Left lung (tissue), 10 donors: ENCODE results near the gene ZNF655. TPM values are rescaled to one million over a fixed set of nuclear protein-coding genes. Genes with fewer than 3 reads are reported as not detected.

ENCODE experiments used
- ATAC-seq: fragments of 200-7000 bp; cut with Tn5 transposase; one replicate; pipeline ENCODE4 v1.9.1; 2020; ENCODE audit warnings: moderate library complexity
- DNase-seq, 4 donors: peaks; one replicate each; pipeline ENCODE4 v3.0.0-alpha.2; 2013 to 2020
- H3K27ac ChIP-seq, 2 donors: fragments of 200-600 bp; sonication (generic) in 1 of 2; one replicate each; pipeline versions ENCODE4 v1.5.0 to v1.8.0; 2020 to 2021
- H3K27me3 ChIP-seq, 2 donors: fragments of 200-600 bp; sonication (generic) in 1 of 2; one replicate each; pipeline versions ENCODE4 v1.5.0 to v1.8.0; 2020 to 2021
- H3K36me3 ChIP-seq, 2 donors: fragments of 200-600 bp; sonication (generic) in 1 of 2; one replicate each; pipeline versions ENCODE4 v1.5.0 to v1.8.0; 2020 to 2021
- H3K4me1 ChIP-seq, 2 donors: fragments of 200-600 bp; one replicate each; pipeline ENCODE4 v1.8.0; 2021
- H3K4me3 ChIP-seq, 2 donors: fragments of 200-600 bp; sonication (generic) in 1 of 2; one replicate each; pipeline versions ENCODE4 v1.5.0 to v1.8.0; 2020 to 2021; ENCODE audit warnings: mild to moderate bottlenecking in 1 of 2
- H3K9me3 ChIP-seq, 2 donors: fragments of 200-600 bp; sonication (generic) in 1 of 2; one replicate each; pipeline versions ENCODE4 v1.5.0 to v1.8.0; 2020 to 2021
- intact Hi-C, 2 donors: fragments of 100-400 bp; cut with DNase I; formaldehyde crosslinking; loops; one replicate each; pipeline versions ENCODE4 v1.11.2 to v1.14.2; 2022
- polyA plus RNA-seq, 6 donors: library from polyadenylated mRNA; unstranded; fragments of 120-200 nt; gene quantifications; one replicate each; pipeline ENCODE4 v1.2.1, GENCODE V29; 2013; ENCODE audit not compliant: insufficient read length in 6 of 6
- total RNA-seq, 2 donors: library from RNA; stranded (reverse); fragmentation: NEBNext Ultra II Directional; extraction: Animal tissue kit (Norgen Biotek cat#: 25700); gene quantifications; one replicate each; pipeline ENCODE4 v1.2.1, GENCODE V29; 2021
- TF ChIP-seq, protein P1 (sequence below), 2 donors: fragments of 200-600 bp; sonication (generic) in 1 of 2; IDR thresholded peaks; one replicate each; pipeline versions ENCODE4 v1.5.0 to v1.8.0; 2021; ENCODE audit warnings: antibody characterized with exemption in 2 of 2
- donor health status: DM: no; HTN: yes; CAD: no.
- donor health status: DM: no; HTN: no; CAD: no.

The ZNF655 gene
- total and polyA plus RNA-seq, 8 donors, result 56.0 to 107 (median 95.0) TPM

DNA sequence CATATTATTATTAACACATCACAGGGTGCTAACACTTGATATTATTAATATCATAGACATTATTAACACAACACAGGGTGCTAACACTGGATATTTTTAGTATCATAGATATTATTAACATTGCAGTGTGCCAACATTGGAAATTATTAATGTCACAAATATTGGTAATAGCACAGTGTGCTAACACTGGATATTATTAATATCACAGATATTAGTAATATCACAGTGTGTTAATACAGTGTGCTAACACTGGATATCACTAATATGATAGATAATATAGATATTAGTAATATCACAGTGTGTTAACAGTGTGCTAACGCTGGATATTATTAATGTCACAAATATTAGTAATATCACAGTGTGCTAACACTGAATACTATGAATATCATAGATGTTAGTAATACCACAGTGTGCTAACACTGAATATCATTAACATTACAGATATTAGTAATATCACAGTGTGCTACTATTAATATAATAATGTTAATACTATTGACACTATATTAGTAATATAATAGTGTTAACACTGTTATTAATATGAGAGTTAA lies 38.0 kb downstream of the ZNF655 start:
- intact Hi-C loops, result no loop called here
- ATAC-seq (no peak), DNase-seq (no peak)
- TF ChIP-seq, protein P1, sequence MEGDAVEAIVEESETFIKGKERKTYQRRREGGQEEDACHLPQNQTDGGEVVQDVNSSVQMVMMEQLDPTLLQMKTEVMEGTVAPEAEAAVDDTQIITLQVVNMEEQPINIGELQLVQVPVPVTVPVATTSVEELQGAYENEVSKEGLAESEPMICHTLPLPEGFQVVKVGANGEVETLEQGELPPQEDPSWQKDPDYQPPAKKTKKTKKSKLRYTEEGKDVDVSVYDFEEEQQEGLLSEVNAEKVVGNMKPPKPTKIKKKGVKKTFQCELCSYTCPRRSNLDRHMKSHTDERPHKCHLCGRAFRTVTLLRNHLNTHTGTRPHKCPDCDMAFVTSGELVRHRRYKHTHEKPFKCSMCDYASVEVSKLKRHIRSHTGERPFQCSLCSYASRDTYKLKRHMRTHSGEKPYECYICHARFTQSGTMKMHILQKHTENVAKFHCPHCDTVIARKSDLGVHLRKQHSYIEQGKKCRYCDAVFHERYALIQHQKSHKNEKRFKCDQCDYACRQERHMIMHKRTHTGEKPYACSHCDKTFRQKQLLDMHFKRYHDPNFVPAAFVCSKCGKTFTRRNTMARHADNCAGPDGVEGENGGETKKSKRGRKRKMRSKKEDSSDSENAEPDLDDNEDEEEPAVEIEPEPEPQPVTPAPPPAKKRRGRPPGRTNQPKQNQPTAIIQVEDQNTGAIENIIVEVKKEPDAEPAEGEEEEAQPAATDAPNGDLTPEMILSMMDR (IDR thresholded peaks at IDR 0.05), result no peak
- Histone ChIP-seq H3K27ac (no peak overlapping the region), H3K36me3 (no peaks in the 10 kb centered on the region), H3K27me3 (no peaks in the 10 kb centered on the region), H3K4me1 (no peaks in the 10 kb centered on the region), H3K4me3 (no peak overlapping the region), H3K9me3 (no peaks in the 10 kb centered on the region)

DNA sequence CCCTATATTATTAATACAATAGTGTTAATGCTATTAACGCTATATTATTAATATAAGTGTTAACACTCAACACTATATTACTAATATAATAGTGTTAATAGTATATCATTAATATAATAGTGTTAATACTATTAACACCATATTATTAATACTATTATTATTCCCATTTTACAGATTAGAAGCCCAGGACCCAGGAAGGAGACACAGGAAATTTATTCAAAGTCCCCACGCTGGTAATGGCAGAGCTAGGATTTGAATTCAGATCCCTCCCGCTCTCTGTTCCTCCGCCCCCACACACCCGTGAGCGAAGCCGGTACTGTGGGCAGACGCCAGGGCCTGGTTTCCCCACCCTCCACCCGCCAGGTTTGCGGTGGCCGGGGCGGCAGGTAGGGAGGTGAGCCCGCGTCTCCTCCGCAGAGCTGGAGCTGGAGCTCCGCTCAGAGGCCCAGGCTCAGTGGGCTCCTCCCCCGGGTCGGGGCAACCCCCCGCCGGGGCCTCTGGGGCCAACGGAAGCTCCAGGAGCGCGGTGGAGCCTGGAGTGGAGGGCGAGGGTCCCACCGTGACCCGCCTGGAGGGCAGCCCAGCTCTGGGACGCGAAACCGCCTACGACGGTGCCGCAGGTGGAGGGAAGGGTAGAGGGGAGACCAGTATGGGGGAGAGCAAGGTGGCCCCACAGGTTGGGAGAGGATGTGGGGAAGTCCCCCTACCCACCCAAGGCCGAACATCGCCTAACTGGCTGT lies 39.5 kb downstream of the ZNF655 start, which contains the start of gene TMEM225B:
Gene TMEM225B (plus strand): TSS at position 506 of the 740 bp plus-strand sequence. CDS start 6,122 bp downstream, outside the sequence.
- no peak within 1 kb of the TSS for H3K27ac ChIP-seq
- no peak for ATAC-seq
- intact Hi-C loops, result no loop called here
- no peaks in the 10 kb centered on the region for H3K27me3 ChIP-seq
- H3K4me3 ChIP-seq, result no peak within 1 kb of the TSS
- H3K4me1 ChIP-seq, result no peaks in the 10 kb centered on the region
- H3K36me3 ChIP-seq, result no peaks in the 10 kb centered on the region
- no peaks in the 10 kb centered on the region for H3K9me3 ChIP-seq
- DNase-seq, result peak in 1 of 4 donors; percentile 72
- TF ChIP-seq, protein P1 (IDR thresholded peaks at IDR 0.05), result no peak

DNA sequence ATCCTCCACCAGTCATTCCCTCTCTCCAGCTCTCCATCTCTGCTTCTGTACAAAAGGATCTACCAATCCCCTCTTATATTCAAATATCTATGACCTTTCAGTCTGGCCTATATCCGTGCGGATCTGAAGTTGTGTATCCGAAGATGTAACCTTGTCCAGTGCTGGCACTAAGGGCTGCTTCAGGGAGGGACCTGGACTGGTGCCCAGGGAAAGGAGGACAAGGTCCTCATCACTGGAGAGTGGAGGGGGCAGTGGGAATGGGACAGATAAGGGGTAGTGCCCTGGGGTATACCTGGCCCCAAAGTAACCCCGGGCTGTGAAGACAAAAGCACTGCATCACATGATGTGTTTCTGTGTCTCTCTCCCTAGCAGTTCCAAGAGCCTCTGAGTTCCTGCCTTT lies 41.4 kb downstream of the ZNF655 start:
- Histone ChIP-seq H3K9me3 (no peaks in the 10 kb centered on the region), H3K4me3 (no peak overlapping the region), H3K27me3 (no peaks in the 10 kb centered on the region), H3K27ac (no peak overlapping the region), H3K4me1 (no peaks in the 10 kb centered on the region), H3K36me3 (no peaks in the 10 kb centered on the region)
- intact Hi-C loops, result no loop called here
- DNase-seq (no peak), ATAC-seq (no peak)
- TF ChIP-seq, protein P1 (IDR thresholded peaks at IDR 0.05), result no peak

DNA sequence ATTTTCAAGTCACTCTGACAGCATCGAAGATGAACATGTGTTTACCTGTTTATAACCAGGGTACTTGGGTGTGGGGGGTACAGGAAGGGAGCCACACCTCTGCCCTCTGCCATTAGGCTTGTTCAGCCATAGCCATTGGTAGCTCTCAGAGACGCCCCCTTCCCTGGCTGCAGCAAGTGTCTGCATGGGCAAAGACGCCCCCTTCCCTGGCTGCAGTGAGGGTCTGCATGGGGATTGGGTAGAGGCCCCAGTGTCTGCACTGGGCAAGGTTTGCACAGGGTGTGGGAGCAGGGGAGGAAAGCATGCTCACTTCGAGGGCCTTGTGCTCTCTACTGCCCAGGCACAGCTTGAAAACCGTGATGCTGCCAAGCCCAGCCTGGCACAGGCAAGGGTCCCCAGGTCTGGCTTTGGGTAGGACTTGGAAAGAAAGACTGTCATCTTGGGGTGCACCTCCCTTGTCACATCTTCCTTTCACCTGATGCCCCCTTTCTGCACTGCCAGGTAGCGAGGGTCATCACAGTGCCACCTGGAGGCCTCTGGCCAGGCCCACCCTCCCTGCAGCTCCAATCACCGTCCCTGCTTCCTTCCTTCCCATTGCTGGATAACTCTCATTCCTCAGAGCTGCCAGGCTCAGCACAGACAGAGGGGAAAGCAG lies 43.3 kb downstream of the ZNF655 start:
- ATAC-seq (no peak), DNase-seq (no peak)
- Histone ChIP-seq H3K27me3 (no peaks in the 10 kb centered on the region), H3K36me3 (no peaks in the 10 kb centered on the region), H3K4me3 (no peak overlapping the region), H3K9me3 (no peaks in the 10 kb centered on the region), H3K27ac (no peak overlapping the region), H3K4me1 (no peaks in the 10 kb centered on the region)
- intact Hi-C loops, result no loop called here
- TF ChIP-seq, protein P1 (IDR thresholded peaks at IDR 0.05), result no peak

DNA sequence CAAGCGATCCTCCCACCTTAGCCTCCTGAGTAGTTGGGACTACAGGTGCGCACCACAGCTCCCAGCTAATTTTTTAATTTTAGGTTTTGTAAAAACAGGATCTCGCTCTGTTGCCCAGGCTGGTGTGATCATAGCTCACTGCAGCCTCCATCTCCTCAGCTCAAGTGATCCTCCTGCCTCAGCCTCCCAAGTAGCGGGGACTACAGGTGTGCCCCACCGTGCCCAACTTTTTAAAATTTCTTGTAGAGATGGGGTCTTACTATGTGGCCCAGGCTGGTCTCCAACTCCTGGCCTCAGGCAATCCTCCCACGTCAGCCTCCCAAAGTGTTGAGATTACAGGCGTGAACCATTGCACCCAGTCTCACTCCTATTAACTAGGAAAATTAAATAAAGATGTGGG lies 47.1 kb downstream of the ZNF655 start:
- DNase-seq (no peak), ATAC-seq (no peak)

More for the DNA sequence above, 47.1 kb downstream of the ZNF655 start:
- H3K27ac ChIP-seq, result no peak overlapping the region
- H3K4me3 ChIP-seq, result no peak overlapping the region
- H3K36me3 ChIP-seq, result no peaks in the 10 kb centered on the region
- intact Hi-C loops, result no loop called here
- H3K9me3 ChIP-seq, result no peaks in the 10 kb centered on the region
- TF ChIP-seq, protein P1 (IDR thresholded peaks at IDR 0.05), result no peak
- H3K27me3 ChIP-seq, result no peaks in the 10 kb centered on the region
- no peaks in the 10 kb centered on the region for H3K4me1 ChIP-seq
